DMS79 (cell line): ENCODE results near the gene APP.

ENCODE experiments used
- DNase-seq: peaks from one replicate; lab custom pipeline; 2025; lab: John Stamatoyannopoulos, UW

The APP gene

GRCh38 chr21:25867061-25867460 lies 303.5 kb downstream of the APP start:
- no peak for DNase-seq

- no peak for DNase-seq
Measured at GRCh38 chr21:25863747-25864146, 306.8 kb downstream of the APP start.

DNA sequence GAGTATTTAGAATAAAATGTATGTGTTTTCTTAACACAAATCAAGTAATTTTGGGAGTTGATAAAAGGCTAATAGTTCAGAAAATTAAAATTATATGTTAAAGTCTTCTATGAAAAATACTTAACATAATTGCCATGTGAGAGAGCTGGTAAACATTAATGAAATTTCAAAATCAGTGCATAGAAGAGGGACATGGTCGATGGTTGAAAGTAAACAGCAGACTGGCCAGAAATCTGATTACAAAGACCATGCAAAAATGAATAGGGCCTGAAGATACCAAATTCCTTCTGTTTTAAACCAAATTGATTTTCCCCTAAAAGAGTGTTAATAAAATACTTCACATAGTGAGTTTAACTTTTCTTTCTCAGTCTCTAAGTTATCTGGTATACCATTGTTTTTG lies 307.5 kb downstream of the APP start:
- DNase-seq = no peak

DNA sequence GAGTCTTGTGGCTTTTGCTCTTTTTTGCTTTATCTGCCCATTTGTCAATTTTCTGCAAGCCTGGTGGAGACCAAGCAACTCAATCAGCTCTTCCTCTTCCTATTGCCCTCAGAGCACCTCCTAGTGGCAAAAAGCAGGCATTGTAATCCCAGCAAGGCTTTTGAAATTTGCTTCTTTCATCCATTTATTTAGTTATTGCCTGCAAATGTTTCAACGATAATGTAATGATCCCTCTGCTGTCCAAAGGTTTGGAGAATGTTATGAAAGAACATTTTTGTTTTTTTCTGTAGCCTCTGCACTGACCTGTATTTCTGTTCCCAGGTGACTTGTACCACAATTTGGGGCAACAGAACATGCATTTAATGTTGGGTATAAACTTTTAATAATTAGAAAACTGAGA lies 308.0 kb downstream of the APP start:
- DNase-seq = no peak

DNA sequence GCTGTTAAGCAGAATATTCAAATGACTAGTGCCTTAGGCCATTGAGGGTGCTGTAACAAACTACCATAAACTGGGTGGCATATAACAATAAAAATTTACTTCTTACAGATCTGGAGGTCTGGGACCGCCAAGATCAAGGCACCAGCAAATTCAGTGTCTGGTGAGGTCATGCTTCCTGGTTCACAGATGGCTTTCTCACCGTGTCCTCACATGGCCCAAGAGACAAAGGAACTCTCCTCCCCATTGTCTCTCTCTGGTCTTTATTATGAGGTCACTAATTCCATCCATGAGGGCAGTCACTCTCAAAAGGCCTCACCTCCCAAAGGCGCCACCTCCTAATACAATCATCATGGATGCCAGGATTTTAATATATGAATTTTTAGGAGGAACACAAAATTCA lies 308.5 kb downstream of the APP start:
- DNase-seq = no peak

DNA sequence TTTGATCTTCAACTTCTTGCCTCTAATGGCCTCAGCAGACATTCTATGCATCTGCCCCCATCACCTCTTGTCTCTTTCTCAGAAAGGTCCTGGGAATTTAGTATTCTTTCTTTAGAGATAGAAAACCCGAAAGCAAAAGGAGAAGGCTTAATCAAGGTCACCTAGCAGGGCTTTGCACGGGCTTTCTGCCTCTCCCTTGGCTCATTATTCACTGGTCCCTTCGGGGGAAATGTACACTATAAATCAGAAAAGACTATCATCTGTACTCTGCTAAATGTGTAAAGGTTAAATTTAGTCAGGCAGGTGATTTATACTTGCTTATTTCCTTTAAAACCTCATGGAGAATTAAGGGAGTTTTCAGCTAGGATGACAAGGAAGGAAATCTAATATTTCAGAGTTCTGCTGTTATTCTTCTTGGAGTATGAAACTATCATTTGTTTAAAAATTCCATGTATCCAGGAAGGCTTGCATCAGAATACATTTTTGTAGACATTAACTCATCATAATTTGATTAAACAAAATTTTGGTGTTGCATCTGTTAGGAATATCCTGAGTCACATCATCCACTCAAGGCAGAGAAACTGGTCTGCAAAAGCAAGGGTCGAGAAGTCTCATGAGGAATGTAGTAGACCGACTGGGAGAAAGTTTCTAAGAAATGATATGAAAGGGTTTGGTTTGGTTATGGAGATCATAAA lies 311.2 kb downstream of the APP start:
- DNase-seq = no peak

- no peak for DNase-seq
Measured at GRCh38 chr21:25858325-25858724, 312.2 kb downstream of the APP start.

DNA sequence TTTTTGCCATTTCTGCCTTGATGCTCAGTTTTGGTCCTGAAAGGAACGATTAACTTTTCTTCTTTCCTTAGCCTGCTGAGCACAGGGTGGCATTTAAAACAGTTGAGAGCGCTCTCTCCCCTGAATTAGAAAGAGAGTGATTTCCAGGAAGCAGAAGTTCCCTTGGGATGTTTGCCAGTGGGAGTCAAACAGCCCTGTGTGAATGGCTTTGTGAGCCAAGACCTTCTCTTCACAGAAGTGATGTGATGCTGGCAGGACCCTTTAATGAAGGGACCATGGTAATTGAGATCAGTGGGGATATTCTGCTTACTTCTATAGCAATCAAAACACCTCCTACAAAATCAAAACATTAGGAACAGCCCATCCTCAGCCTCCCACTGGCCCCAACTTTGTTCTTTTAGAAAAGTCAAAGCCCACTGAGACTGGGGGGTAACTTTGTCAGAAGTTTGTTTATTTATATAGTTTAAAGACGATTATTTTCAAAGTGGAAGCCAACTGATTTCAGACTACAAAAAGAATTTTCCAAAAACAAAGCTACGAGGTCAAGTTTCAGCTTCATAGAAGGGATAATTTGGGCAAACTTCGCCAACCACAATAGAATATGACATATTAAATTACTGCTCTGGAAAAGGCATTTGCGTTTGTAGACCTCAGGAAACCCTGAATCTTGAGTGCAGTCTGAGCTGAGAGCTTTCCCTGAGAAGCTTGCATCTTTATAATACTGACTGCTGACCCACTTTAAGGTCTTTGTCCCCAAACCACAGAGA lies 313.1 kb downstream of the APP start:
- no peak for DNase-seq

DNA sequence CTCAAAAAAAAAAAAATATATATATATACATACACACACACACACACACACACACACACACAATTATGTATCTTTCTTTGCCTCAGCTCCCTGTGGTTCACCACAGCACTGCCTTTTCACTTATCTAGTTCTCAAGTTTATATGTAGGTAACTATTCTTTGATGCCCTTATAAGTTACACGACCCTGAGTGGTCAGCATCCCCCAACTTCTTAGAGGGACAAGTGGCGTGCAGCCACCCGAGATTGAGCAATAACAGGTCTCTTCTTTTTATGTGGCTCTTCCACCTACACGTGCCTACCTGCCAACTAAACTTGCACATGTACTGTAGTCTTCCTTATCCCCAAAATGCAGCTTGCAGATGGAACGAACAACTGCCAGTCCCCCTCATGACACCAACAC lies 315.0 kb downstream of the APP start:
- no peak for DNase-seq

- no peak for DNase-seq
Measured at GRCh38 chr21:25850126-25850842, 320.3 kb downstream of the APP start.

GRCh38 chr21:25848309-25848708 lies 322.3 kb downstream of the APP start:
- DNase-seq = no peak

- no peak for DNase-seq
Measured at GRCh38 chr21:25845729-25846256, 324.8 kb downstream of the APP start.

- DNase-seq = no peak
Measured at GRCh38 chr21:25842925-25843324, 327.6 kb downstream of the APP start.

GRCh38 chr21:25838809-25839208 lies 331.8 kb downstream of the APP start:
- no peak for DNase-seq

GRCh38 chr21:25837533-25838265 lies 332.9 kb downstream of the APP start:
- DNase-seq = no peak

GRCh38 chr21:25836396-25836795 lies 334.2 kb downstream of the APP start:
- no peak for DNase-seq

DNA sequence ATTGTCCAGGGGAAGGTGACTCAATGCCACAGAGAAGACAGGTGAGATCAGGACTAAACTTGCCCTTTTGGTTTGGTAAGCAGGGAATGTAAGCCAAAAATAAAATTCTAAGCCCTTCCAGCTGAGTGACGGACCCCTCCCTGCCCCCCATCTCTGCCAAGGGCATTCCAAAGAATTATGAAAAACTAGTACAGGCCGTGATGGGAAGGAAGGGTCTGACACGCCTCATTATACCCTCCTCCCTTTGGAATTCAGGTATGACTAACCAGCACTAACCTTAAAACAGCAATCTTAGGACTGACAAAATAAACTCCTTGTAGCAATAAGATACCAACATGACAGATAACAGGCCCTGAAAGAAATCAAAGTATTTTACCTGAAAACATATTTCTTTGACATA lies 336.2 kb downstream of the APP start:
- DNase-seq = no peak

- DNase-seq = no peak
Measured at GRCh38 chr21:25831300-25831960, 339.1 kb downstream of the APP start.
